BLaER1 (cell line): ENCODE data around the gene FANCG.

ENCODE experiments used
- H3K27ac ChIP-seq: shearing (Covaris generic); formaldehyde crosslinking; 2 replicates; pipeline ENCODE4 v1.8.1; 2022
- H3K27me3 ChIP-seq: shearing (Covaris generic); formaldehyde crosslinking; 2 replicates; pipeline ENCODE4 v1.8.1; 2022
- H3K36me3 ChIP-seq: shearing (Covaris generic); formaldehyde crosslinking; 2 replicates; pipeline ENCODE4 v1.8.1; 2022
- H3K4me1 ChIP-seq: shearing (Covaris generic); formaldehyde crosslinking; 2 replicates; pipeline ENCODE4 v1.8.1; 2022
- H3K4me2 ChIP-seq: shearing (Covaris generic); formaldehyde crosslinking; 2 replicates; pipeline ENCODE4 v1.8.1; 2022
- H3K4me3 ChIP-seq: shearing (Covaris generic); formaldehyde crosslinking; 2 replicates; pipeline ENCODE4 v1.8.1; 2022
- H3K9ac ChIP-seq: shearing (Covaris generic); formaldehyde crosslinking; 2 replicates; pipeline ENCODE4 v1.8.1; 2022
- H3K9me3 ChIP-seq: shearing (Covaris generic); formaldehyde crosslinking; 2 replicates; pipeline ENCODE4 v1.8.1; 2022
- H4K20me1 ChIP-seq: shearing (Covaris generic); formaldehyde crosslinking; 2 replicates; pipeline ENCODE4 v1.8.1; 2022
- Cebpa-rat ChIP-seq: shearing (Covaris generic); IDR thresholded peaks from 2 replicates; pipeline ENCODE4 v1.8.1; 2022

Gene FANCG

DNA sequence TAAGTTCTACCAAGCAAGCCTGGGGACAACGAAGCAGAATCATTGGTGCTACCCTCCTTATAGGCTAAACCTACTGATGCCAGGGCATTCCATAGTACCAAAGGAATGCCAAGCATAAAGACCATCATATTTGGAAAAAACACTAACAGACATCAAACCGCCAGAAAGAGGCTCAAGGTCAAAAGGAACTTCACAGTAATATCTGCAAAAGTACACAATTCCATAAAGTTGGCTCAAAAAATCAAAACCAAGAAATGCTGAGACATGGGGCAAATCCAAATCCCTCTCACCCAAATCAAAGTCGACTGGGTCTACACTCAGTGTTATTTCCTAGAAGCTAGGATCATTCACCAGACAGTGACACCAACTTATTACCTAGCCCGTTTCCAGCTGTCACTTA lies 10.7 kb downstream of the FANCG start:
- Histone ChIP-seq H3K4me2 (peak overlapping the region; percentile 86; the same call in 1 of the 2 replicates), H3K4me1 (peaks cover 24% of the 10 kb centered on the region), H3K27ac (no peak overlapping the region)

DNA sequence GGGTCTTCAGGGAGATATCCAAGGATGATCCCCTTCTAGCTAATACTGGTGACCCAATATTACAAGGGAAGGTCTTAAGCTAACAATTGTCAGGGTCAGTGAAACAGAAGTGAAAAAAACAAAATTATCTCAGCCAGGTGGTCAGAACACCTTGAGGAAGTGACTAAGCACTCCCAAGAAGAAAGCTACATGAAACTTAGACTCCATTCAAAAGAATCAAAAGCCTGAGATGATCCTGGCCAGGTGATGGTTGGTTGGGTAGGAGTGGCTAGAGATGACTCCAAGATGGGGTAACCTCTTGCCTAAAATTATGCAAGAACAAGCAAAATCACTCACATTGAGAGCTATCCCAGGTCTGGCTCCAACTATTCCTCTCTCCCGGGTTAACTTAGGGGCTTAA lies 12.7 kb downstream of the FANCG start:
- Histone ChIP-seq H3K9ac (no peak overlapping the region), H3K4me1 (peaks cover 18% of the 10 kb centered on the region), H3K27me3 (no peaks in the 10 kb centered on the region), H3K4me2 (no peak overlapping the region), H3K27ac (no peak overlapping the region), H4K20me1 (peaks cover 100% of the 10 kb centered on the region), H3K4me3 (no peak overlapping the region), H3K36me3 (peaks cover 84% of the 10 kb centered on the region), H3K9me3 (no peaks in the 10 kb centered on the region)
- no peak for TF ChIP-seq Cebpa-rat

More for the DNA sequence above, 10.7 kb downstream of the FANCG start:
- no peak for TF ChIP-seq Cebpa-rat
- Histone ChIP-seq H4K20me1 (peaks cover 83% of the 10 kb centered on the region), H3K36me3 (peaks cover 71% of the 10 kb centered on the region), H3K4me3 (no peak overlapping the region), H3K9me3 (no peaks in the 10 kb centered on the region), H3K9ac (no peak overlapping the region), H3K27me3 (no peaks in the 10 kb centered on the region)

DNA sequence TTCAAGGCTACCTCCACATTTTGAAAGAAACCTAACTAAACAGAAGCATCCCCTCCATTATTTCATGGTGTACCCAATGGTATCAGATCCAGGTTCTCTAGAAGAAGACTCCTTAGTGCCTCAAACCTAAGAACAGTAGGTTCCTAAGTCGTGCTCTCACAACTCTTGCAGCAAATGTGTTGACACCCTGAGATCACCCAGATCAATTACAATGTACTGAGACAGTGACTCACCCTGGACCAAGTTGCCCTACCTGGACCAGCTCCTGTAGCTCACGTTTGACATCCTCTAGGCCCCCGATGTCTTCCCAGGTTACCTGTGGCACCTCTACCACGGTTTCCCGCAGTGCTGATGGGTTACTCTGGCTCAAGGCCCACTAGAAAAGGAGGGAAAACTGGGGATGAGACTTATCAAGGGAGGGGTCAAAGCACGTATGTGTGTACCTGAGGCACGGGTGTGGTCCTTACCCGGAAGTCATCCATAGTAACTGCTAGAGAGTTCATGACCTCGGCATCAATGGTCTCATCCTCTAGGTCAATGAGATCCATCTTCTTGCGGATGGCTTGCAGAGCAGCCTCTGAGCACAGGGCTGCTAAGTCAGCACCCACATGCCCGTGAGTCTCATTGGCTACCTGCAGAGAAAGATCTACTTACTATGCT lies 19.1 kb downstream of the FANCG start:
- Histone ChIP-seq H3K9me3 (no peaks in the 10 kb centered on the region), H3K9ac (no peak overlapping the region), H3K36me3 (peaks cover 100% of the 10 kb centered on the region), H4K20me1 (peaks cover 93% of the 10 kb centered on the region), H3K4me2 (no peak overlapping the region), H3K27ac (no peak overlapping the region), H3K4me3 (no peak overlapping the region), H3K4me1 (no peaks in the 10 kb centered on the region), H3K27me3 (no peaks in the 10 kb centered on the region)
- no peak for TF ChIP-seq Cebpa-rat

DNA sequence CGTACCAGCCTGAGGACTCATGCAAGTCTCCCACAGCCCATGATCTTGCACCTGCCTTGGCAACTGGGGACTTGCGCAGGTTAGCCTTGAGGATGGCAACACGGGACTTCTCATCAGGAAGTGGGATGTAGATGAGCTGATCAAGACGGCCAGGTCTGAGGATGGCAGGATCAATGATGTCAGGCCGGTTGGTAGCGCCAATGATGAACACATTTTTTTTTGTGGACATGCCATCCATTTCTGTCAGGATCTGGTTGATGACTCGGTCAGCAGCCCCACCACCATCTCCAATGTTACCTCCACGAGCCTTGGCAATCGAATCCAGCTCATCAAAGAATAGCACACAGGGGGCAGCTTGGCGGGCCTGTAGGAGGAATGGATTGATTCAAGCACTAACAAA lies 20.3 kb downstream of the FANCG start:
- Histone ChIP-seq H3K27ac (no peak overlapping the region), H3K4me1 (no peaks in the 10 kb centered on the region), H3K9me3 (no peaks in the 10 kb centered on the region), H4K20me1 (peaks cover 81% of the 10 kb centered on the region), H3K9ac (no peak overlapping the region), H3K4me3 (no peak overlapping the region), H3K4me2 (no peak overlapping the region), H3K27me3 (no peaks in the 10 kb centered on the region), H3K36me3 (peaks cover 100% of the 10 kb centered on the region)
- TF ChIP-seq Cebpa-rat = no peak

DNA sequence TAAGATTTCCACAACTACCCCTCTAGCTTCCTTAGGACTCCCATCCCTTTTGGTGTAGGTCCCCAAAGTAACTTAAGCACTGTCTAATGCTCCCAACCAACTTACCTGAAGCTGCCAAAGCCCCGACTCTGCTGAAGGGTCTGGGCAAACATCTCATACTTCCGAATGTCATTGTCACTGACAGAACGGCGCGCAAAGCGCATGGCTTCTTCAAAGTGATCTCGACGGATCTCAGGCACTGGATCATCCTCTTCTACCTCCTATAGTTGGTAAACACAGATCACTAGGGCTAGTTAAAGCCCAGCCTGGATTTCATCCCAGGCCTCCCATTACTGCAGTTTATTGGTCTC lies 22.5 kb downstream of the FANCG start:
- peaks cover 63% of the 10 kb centered on the region for H4K20me1 ChIP-seq
- no peaks in the 10 kb centered on the region for H3K9me3 ChIP-seq
- no peak for TF ChIP-seq Cebpa-rat
- no peak overlapping the region for H3K9ac ChIP-seq
- no peak overlapping the region for H3K4me2 ChIP-seq
- H3K36me3 ChIP-seq = peaks cover 99% of the 10 kb centered on the region
- no peak overlapping the region for H3K27ac ChIP-seq
- H3K4me1 ChIP-seq = no peaks in the 10 kb centered on the region
- no peaks in the 10 kb centered on the region for H3K27me3 ChIP-seq
- H3K4me3 ChIP-seq = no peak overlapping the region

DNA sequence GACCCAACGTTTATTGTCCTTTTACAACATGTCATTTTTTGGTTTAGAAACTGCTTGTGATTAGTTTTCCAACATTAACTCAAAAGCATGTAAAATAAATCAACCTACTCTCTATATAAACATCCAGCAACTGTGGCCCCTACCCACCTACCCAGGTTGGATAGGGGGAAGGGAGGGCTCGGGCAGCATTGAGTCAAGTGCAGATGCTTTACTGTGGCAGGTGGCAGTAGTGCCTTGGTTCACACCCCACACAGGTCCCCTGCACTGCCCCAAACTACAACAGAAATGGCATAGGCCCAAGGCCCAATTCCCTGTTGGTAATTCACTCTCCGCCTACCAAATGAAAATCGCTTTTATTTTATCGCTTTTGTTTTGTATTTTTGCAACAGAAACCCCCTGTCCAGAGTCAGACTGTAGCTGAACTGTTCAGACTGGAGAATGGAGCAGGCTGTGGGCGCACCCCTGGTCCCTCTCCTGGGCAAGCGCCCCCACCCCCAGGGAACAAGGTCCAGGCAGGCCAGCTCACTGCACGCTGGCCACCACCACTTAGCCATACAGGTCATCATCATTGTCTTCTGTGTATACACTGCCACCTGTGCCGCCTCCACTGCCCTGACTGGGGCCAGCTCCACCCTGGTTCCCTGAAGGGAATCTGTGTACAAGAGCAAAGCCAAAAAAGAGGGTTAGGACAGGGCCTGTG lies 23.0 kb downstream of the FANCG start:
- H3K36me3 ChIP-seq = peaks cover 99% of the 10 kb centered on the region
- peaks cover 60% of the 10 kb centered on the region for H4K20me1 ChIP-seq
- H3K4me3 ChIP-seq = no peak overlapping the region
- no peak overlapping the region for H3K9ac ChIP-seq
- no peak overlapping the region for H3K27ac ChIP-seq
- TF ChIP-seq Cebpa-rat = no peak
- H3K4me1 ChIP-seq = no peaks in the 10 kb centered on the region
- no peaks in the 10 kb centered on the region for H3K9me3 ChIP-seq
- no peak overlapping the region for H3K4me2 ChIP-seq
- H3K27me3 ChIP-seq = no peaks in the 10 kb centered on the region

DNA sequence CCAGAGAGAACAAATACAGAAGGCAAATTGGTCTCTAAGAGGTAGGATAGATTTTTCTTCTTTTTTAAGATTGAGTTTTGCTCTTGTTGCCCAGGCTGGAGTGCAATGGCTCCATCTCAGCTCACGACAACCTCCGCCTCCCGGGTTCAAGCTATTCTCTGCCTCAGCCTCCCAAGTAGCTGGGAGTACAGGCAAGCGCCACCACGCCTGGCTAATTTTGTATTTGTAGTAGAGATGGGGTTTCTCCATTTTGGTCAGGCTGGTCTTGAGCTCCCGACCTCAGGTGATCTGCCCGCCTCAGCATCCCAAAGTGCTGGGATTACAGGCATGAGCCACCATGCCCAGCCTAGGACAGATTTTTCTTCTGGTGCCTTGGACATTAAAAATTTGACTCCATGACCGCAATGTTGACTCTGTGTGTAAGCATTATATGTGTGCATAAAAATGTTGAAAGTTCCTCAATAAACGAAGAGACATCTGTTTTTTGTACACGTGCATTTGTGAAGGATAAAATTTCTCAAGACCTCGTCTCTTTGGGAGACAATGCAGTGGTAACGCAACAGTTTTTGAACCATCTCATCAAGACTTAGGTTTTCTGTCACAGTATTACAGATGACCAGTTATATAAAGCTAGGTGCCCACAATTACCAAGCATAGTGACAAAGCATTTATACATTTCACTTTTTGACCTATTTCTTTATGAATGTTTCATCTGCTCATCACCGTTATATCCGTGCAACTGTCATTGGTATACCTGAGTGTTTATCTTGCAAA lies 24.7 kb downstream of the FANCG start:
- no peak overlapping the region for H3K27ac ChIP-seq
- H3K27me3 ChIP-seq = no peaks in the 10 kb centered on the region
- no peak overlapping the region for H3K4me3 ChIP-seq
- TF ChIP-seq Cebpa-rat = no peak
- peaks cover 44% of the 10 kb centered on the region for H4K20me1 ChIP-seq
- no peak overlapping the region for H3K9ac ChIP-seq
- no peak overlapping the region for H3K4me2 ChIP-seq
- no peaks in the 10 kb centered on the region for H3K9me3 ChIP-seq
- no peaks in the 10 kb centered on the region for H3K4me1 ChIP-seq
- peaks cover 99% of the 10 kb centered on the region for H3K36me3 ChIP-seq

DNA sequence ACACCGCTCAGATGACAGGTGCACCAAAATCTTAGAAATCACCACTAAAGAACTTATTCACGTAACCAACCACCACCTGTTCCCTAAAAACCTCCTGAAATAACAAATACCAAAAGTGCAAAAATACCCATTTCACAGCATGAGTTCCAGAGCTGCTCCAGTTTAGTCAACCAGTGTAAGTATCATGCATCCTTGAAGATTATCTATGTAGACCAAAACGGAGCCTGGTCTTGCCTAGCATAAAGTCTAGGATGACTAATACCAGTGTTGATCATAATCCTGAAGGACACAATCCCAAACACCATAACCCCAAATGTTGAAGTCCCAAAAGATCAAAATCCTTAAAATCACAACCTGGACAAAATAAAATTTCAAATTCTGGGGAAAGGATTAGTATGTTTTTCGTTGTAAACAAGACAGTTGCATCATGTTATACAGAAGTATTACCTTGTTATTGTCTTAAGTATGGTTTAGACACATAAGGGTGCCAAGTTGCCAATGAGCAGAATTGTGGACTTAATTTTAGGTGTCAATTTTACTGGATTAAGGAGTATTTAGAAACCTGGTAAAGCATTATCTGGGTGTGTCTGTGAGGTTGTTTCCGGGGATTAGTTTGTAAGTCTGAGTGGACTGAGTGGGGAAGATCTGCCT lies 25.4 kb downstream of the FANCG start:
- TF ChIP-seq Cebpa-rat = no peak
- Histone ChIP-seq H3K4me3 (no peak overlapping the region), H3K9ac (no peak overlapping the region), H3K9me3 (no peaks in the 10 kb centered on the region), H3K4me2 (no peak overlapping the region), H3K36me3 (peaks cover 99% of the 10 kb centered on the region), H3K27ac (no peak overlapping the region), H3K27me3 (no peaks in the 10 kb centered on the region), H3K4me1 (no peaks in the 10 kb centered on the region), H4K20me1 (peaks cover 36% of the 10 kb centered on the region)

DNA sequence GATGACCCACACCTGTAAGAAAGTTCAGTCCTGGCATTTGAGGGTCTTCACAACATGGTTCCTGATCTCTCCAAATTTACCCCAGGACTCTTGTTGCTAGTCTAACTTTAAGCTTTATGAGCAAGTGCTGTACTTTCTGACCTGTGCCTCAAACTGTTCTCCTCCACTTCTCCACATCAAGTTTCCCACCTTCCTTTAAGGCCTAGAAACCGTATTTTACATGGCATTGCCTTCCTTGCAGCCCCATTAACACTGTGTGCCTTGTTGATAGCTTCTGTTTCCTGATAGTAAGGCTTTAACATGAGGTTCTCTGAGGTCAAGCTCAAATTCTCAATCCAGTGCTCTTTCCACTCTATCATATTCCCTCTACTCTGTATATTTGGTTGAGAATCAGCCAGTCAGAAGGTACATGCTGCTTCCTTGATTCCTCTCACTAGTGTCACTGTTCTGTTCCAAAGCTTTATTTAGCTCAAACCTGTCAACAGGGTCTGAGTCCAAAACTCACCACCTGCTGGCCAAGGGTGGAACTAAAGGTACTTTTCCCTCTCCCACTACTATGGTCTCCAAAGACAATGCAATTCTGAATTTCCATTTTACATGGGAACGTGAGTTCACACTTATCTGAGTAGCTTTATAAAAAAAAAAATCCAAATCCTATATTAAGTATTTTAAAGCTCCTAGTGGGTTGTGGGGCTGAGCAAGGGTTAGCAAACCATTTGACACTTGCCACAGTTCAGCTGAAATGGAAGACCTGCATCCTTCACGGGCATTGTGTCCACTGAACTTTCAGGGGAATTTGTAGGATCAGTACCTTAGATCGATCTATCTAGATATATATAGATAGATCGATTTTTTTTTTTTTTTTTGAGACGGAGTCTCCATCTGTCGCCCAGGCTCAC lies 28.4 kb downstream of the FANCG start:
- Histone ChIP-seq H3K9ac (no peak overlapping the region), H3K27ac (no peak overlapping the region), H3K4me2 (no peak overlapping the region), H4K20me1 (peaks cover 10% of the 10 kb centered on the region), H3K4me3 (no peak overlapping the region), H3K9me3 (no peaks in the 10 kb centered on the region), H3K4me1 (no peaks in the 10 kb centered on the region), H3K36me3 (peaks cover 84% of the 10 kb centered on the region), H3K27me3 (no peaks in the 10 kb centered on the region)
- no peak for TF ChIP-seq Cebpa-rat
